LNCAP (cell line): ENCODE data around the gene NDUFAF2.

ENCODE experiments used
- TF ChIP-seq, protein P1 (sequence below): fragments of 450-650 bp; IDR thresholded peaks from 2 replicates; pipeline ENCODE4 v1.5.1; 2017; ENCODE audit warnings: mild to moderate bottlenecking

Gene NDUFAF2

DNA sequence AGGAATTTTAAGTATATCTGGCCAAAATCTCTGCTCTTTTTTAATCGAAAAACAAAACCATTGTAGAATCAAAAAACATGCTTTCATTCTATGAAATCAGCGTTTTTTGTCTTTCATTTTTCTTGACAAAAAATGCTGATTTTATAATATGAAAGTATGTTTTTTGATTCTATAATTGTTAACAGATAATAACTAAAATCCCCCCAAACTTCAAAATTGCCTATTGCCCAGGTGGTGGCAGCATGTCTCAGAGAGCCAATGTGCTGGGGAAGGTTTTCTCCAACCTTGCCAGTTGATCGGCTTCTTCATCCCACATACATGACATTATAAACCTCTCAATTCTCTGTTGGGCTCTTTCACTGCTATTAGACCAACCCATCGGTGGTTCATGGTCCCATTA lies 222.4 kb downstream of the NDUFAF2 start:
- TF ChIP-seq, protein P1, sequence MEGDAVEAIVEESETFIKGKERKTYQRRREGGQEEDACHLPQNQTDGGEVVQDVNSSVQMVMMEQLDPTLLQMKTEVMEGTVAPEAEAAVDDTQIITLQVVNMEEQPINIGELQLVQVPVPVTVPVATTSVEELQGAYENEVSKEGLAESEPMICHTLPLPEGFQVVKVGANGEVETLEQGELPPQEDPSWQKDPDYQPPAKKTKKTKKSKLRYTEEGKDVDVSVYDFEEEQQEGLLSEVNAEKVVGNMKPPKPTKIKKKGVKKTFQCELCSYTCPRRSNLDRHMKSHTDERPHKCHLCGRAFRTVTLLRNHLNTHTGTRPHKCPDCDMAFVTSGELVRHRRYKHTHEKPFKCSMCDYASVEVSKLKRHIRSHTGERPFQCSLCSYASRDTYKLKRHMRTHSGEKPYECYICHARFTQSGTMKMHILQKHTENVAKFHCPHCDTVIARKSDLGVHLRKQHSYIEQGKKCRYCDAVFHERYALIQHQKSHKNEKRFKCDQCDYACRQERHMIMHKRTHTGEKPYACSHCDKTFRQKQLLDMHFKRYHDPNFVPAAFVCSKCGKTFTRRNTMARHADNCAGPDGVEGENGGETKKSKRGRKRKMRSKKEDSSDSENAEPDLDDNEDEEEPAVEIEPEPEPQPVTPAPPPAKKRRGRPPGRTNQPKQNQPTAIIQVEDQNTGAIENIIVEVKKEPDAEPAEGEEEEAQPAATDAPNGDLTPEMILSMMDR = peak; percentile 44

DNA sequence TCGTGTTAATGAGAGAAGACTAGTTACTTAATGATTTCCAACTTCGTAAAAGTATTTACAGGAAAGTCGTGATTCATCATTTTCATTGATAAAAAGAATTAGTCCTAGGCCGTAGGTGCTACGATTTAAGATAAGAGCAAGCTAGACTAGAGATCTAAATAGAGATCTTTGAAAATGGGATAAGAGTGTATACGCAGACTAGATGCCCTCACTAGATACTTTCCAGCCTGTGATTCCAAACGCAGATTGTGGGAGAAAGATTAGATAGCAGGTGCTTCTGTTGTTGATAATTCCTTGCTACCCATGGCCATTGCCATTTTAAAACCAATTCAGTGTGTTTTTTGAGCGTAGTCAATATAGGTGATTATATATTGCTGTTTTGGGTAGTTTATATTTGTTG lies 223.9 kb downstream of the NDUFAF2 start:
- TF ChIP-seq, protein P1 = no peak

DNA sequence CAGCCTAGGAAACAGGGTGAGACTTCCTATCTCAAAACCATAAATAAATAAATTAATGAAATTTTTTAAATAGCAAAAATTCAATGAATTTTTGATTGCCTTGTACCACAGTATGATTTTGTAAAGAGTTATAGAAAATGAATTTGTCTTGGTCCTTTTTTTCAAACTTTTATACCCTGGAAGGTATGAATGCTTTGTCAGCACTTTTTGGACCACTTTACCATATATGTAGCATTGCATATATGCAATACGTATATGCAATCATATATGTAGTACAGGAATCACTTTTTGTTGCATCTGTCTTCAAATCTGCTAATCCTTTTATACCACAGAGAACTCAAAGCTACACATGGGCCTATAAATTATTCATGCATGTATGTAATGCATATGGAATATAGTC lies 226.5 kb downstream of the NDUFAF2 start:
- TF ChIP-seq, protein P1 = no peak

DNA sequence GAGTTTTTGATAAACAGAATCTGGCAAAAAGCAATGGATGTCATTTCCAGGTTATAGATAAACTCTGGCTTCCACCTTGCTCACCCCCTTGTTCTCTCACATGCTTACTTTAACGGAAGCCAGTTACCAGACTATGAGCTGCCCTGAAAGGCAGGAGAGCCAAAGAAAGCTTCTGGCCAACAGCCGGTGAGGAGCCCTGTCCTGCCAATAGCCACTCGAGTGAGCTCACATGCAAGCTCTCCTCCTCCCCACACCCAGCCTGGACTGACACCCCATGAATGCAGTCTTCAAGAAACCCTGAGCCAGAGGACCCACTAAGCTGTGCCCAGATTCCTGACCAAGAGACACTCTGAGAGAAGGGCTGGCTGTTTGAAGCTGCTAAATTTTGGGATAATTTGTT lies 231.6 kb downstream of the NDUFAF2 start:
- TF ChIP-seq, protein P1 = no peak

DNA sequence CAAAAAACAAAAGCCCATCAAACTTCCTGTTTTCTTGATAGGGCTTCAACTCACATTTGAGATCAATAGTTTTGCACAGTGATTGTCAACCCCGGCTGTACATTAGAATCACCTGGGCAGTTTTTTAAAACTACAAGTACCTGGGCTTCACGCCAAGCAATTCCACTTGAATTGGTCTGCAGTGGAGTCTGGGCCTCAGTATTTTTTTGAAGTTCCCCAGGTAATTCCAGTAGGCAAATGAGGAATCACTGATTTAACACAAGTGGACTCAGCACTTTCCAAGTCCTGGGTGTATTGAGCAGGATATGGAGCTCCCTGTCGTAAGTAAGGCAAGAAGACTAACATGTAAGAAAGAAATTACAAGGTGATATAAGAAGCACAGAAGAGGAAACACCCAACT lies 232.1 kb downstream of the NDUFAF2 start:
- TF ChIP-seq, protein P1 = no peak

DNA sequence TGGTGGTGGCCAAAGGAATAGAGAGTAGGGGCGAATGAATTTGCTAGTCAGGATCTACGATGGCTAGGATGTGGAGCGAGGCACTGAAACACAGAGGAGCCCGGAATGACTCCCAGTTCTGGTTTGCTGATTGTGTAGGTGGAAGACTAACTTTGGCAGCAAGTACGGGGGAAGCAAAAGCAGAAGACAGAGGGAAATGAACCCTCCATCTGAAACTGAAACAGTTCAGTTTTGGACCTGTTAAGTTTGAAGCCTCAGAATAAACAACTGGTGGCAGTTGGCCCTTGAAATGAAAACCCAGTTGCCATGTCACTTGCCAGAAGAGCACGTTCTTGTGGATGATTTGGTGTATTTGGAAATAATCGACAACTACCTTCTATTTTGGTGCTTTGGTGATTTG lies 232.7 kb downstream of the NDUFAF2 start:
- TF ChIP-seq, protein P1 = no peak

DNA sequence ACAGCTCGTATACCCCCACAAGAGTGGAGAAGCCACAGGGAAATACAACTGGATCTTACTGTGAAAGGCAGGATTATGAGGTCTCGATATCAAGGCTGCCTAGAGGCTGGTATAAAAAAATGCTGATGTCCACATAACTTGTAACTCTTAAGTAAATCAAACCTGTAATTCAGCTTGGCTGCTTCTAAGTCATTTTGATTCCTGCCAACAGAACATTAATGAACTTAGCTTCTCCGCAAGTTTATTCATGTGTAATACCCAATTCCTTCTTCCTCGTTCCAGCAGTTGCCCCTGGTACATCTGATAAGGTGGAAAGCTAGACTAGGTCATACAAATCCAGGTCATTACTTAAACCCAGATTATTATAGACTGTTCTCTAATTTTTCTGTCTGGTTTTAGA lies 233.7 kb downstream of the NDUFAF2 start:
- TF ChIP-seq, protein P1 = no peak

DNA sequence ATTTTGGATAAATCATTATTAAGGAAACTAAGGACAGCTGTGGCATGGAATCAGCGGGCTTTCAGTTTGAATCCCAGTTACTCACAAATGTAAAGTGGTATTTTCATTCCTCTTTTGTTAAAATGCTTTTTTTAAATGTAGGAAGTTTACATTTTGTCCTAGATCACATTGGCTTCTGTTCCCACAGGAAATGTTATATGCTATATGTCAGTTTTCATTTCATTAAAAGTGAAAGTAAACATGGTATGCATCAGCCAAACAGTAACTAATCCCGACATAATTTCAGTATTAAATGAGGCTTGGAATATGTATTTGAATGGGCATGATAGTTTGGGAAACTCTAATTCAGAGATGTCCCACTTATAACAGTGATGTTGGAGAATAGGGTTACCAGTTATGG lies 235.9 kb downstream of the NDUFAF2 start:
- TF ChIP-seq, protein P1 = no peak
